Stimulated activated CD4-positive, alpha-beta T cell treated with anti-CD3 and anti-CD28 coated beads, Interleukin-12 subunit alpha, Interleukin-12 subunit beta, amount 100 ng/mL, for 24 hours (primary cell): ENCODE measurements around the gene CTDNEP1.

Source experiments
- DNase-seq, 2 experiments: peaks; one replicate each; pipeline ENCODE4 v3.0.0-alpha.2; 2020; ENCODE audit warnings: low read depth in 2 of 2

CTDNEP1 gene

DNA sequence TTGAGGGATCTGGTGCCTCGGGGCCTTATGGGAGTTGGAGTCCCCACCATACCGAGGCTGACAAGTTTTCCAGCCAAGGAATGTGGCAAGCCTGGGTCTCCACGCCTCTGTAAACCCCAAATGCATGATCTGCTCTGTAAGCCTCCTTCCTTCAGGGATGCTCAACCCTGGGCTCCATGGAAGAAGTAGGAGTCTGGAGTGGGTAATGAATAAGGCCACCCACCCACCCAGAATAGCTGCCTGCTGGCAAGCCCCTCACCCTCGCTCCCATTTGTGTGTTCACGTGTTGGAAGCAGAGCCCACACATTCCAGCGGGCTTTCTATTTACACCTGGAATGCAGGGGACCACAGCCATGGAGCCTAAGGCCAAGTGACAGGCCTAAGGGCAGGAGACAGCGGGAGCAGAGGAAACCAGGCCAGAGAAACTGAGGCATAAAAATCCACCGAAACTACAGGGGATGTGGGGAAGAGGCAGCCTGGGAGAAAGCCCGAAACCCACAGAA, 36.3 kb downstream of the CTDNEP1 start:
- DNase-seq = no peak

DNA sequence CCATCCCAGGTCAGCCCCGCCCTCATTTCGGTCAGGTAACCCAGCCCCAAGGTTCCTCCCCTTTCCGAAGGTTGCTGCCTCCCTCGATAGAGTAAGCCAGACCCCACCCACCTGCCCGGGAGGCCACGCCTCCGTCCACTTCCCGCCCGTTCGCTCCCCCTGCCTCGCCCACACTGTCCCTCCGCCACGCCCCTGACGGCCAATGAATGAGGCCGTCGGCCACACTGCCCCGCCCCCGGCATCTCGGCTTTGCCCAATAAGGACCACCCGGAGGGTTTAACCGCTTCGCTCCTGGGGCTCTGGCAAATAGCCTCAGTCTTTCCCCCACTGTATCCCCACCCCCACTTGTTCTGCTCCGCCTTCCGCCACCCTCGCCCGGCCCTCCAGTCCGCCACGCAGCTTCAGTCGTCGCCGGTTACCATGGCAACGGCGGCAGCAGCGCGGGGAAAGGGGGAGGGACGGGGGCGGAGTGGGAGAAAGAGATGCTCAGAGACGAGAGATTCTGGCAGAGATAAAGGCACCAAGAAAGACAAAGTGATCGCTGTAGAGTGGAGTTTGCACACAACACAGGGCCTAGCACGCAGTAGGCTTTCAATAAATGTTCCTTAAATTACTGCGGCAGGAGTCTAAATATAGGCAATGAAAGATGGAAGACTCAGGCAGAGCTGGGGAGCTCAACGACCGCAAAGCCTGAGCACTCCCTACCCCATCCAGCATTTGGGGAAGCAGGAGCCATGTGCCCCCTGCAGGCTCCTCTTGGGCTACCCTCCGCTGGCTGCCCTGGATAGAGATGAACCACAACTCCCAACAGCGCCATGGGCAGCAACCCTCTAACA, 37.0 kb downstream of the CTDNEP1 start:
- peak; percentile 99 to 100 for DNase-seq

DNA sequence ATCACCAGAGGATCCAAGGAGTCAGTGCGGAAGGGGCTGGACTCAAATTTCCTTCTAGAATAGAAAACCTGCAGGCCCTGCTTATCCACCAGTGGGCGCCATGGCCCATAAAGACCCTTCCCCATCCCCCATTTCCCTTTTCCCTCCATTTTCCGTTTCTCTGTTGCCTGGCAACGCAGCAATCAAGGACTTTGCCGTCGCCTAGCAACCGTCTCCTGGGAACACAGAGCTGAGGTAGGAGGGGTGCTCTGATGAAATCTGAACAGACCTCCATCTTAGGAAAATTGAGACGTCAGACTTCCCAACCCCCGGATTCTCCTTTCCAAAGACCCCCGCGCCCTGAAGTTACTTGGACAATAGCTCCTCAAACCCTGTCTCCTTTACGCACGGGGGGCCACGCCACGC, 37.6 kb downstream of the CTDNEP1 start:
- DNase-seq = no peak

DNA sequence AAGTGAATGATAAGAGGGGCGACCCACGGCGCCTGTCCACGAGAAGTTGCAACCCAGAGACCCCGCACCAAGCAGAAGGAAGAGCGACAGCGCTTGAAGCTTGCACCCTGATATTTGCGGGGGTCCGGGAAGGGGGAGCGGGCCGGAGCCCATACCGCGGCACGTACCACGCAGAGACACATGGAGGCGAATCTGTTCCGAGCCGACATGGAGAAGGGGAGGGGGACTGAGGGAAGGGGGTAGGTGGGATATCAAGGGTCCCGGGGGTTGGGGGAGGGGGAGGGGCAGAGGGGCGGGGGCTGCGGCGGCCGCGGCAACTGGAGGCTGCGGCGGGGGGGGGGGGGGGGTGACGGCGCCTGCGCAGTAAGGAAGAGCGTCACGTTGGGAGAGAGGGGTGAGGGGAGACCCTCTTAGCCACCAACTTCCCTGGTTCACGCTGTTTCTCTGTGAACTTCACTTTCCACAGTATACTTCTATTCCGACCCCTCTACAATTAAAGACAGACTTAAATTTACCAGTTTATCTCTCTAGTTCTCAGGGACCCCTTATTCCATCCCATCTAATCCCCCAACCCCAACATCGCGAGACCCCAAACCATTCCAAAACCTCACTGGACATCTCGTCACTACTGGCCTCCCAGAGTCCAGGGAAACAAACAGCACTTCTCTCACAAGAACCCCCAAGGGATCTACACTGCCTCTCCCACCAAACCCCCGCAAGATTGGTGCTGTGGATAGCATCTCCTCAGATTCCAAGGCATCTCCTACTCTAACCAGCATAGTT, 39.9 kb downstream of the CTDNEP1 start:
- DNase-seq = no peak

DNA sequence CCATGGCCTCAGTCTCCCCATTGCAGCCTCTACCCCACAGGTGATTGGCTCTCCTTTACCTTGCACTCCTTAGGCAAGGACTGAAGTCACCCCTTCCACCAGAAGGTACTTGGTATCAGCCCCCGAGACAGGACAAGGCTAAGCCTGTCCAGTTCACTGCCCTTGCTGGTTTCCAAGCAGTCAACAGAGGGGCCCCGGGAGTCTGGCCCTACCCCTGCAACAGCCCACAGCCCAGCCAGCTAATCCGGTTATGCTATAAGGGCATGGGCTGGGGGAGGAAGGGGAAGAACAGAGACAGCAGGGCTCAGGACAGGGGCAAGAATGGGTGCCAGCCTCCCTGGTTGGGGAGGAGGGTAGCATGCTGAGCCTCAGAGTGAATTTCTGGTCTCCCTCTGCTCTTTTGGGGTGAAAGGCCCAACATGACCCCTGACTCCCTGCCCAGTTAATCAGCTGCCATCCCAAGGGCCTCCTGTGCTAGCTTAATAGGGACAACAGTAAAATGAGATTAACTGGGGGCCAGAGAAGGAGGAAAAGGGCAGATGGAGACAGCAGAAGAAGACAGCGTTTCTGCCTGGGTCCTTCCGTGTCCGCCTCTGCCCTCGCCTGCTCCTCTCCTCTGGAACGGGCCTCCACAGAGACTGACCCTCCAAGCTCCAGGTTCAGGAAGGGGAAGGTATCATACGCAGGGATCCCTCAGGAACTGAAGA, 42.6 kb downstream of the CTDNEP1 start:
- DNase-seq = no peak

DNA sequence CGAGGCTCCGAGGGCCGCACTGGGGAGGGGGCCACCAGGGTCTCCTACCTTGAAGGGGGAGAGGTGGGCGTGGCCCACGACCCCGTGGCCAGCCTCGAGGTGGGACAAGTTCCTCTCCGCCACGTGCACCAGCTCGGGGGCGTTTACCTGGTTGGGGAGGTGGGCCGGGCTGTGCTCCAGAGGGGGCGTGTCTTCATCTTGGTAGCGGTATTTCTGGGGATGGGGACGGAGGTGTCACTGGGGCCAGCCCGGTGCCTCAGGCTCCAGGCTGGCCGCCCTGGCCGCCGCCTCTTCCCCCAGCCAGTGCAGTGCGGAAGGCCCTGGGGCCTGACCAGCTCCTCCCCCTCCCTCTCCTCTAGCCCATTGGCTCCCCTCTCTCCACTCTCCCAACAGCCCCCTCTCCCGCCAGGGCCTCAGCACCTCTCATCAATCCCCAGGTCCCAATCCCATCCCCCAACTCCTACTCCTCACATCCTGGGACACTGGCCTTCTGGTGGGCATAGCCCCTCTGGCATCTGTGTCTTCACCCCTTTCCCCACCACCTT, 43.4 kb downstream of the CTDNEP1 start:
- no peak for DNase-seq

DNA sequence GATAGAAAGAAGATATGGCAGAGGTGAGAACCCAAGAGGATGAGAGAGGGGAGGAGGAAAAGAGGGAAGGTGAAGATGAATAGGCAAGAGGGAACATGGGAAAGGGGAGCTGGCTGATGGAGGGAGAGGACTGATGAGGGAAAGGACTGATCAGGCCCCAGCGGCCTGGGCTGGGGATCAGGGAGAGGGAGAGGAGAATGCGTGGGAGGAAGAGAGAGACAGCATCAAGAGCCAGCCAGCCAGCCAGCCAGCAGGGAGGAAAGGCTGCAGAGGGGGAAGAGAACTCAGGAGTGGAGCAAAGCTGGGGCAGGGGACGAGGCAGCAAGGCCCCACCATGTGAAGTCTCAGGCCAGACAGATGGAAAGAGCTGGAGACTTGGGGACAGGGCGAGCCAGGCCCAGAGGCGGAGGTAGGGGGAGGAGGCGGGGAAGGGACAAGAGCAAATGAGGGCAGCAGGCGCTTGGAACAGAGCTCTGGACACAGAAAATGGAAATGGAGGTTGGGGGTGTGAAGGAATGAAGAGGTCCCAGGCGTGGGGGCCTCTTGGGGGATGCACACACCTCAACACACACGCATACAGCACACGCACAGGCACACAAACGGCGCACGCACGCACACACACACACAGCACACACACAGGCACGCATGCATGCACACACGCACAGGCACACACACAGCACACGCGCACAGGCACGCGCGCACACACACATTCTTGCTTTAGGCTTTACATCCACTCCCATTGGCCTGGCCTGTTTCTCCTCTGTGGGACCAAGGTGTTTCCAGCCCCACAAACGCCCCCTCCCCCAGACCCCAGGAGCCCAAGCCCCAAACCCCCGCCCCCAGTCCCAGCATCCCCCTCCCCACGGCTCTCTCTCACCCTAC, 44.2 kb downstream of the CTDNEP1 start:
- DNase-seq = no peak

DNA sequence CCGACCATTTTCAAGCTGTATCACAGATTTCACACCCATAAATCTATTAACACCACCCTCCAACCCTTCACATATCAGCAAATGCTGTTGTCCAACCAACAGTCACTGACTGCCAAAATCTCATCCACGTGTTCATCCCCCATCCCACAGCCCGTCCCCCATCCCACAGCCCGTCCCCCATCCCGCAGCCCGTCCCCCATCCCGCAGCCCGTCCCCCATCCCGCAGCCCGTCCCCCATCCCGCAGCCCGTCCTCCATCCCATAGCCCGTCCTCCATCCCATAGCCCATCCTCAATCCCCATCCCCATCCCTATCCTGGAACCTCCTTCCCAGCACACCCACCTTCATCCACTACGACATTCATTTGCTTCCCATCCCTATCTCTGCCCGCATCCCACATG, 46.0 kb downstream of the CTDNEP1 start:
- DNase-seq = no peak

DNA sequence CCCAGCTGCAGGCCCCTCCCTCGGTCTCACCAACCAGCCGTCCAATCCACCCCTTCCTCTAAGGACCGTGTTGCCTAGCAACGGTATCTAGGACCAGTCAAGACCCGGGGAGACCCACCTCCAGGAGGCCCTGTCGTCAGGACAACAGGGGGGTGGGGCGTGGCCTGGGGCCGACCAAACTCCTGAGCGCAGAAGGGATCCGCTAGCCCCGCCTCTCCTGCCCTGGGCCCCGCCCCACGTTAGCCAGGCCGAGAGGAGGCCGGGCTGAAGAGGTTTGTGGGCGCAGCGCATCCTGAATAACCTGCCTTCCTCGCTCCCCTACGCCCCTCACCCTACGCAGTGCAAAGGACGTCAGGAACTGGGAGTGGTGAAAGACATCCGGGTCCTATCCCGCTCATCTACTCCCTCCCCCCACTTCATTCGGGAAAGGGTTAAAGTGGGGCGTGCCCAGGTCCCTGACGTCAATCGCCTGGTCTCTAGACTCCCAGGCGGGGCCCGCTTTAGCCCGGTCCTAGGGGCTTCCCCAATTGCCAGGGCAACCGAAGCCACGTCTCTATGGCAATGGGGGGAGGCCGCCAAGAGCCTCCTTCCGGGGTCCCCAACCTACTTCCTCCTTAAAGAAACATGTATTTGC, 46.6 kb downstream of the CTDNEP1 start:
- DNase-seq = peak; percentile 72 to 91

DNA sequence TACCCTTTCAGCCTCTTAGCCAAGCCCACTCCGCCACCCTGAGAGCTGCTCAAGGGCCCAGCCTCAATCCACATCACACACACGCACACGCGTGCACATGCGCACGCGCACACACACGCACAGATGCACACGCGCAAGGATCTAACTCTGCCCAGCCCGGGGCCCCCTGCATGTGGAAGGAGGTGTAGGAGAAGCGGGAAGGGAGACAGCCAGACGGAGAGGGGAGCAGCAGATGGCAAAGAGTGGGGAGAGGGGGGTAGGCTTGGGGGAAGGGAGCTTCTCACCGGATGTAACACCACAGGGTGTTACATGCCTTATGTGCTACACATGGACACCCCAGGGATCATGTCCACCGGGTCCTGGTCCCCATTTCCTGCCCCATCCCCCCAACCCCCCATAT, 47.2 kb downstream of the CTDNEP1 start:
- no peak for DNase-seq

DNA sequence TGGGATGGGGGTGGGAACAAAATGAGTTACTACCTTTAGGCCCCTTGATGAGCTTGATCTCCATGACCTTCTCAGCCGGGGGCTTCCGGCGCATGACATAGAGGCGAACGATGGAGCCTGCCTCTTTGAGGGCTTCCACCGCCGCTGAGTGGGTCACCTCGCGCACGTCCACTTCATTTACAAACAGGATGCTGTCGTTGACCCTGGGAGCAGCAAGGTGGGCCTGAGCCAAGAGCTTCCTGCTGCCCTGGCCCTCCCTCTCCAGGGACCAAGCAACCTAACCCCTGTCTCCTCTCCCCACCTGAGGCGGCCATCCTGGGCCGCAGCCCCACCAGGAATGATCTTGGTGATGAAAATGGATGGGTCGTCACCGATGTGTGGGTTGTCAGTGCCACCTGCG, 48.1 kb downstream of the CTDNEP1 start:
- no peak for DNase-seq

DNA sequence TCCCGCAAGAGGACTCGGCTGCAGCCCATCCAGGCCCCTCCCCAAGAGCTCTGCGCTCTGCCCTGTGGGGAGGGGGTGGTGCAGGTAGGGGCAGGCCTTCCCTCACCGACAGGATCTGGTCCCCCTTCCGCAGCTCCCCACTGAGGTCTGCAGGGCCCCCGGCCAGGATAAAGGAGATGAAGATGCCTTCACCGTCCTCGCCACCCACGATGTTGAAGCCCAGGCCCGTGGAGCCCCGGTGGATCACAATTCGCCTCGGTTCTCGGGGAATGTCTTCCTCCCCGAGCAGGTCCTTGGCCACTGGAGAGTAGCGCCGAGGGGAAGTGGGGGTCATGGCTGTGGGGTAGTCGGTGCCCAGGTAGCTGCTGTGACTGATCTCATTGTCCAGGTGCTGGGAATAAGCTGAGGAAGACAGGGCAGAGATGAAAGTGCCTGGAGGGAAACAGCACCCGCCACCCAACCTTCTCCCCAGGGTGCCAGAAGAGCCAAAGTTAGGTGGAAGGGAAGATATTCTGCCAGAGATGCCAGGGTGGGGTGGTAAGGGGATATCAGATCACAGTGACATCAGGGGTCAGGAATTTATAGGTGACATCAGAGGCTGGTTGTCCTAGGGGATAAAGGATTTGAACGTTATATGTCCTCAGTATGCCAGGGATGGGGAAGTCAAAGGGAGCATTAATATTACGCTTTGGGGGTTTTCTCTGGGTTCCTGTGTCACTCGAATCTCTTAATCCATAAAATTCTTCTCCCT, 54.7 kb downstream of the CTDNEP1 start:
- no peak for DNase-seq

DNA sequence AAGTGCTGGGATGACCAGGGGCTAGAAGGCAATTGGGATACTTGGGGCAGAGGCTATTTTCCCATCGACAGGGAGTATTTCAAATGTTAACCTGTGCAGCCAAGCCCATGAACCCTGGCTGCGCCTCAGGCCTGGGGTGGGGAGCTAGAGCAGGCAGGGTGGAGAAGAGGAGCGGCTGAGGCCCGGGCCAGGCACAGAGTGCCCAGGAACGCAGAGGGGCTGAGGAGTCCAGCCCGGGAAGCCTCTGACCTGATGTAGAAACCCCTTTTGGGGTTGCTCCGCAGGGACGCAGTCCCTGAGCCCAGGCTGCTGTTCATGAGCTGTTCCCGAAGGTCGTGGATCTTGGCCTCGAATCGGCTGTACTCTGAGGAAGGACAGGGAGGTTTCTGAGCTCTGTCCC, 55.6 kb downstream of the CTDNEP1 start:
- no peak for DNase-seq
